Mesodermal cell (in vitro differentiated cells): ENCODE data around the gene INPP5F.
"Not testable (repeated sequence)": the region's sequence is repeated elsewhere in the genome, so short reads cannot be mapped to it uniquely, and the experiment has no call there.

Source experiments
- H3K27ac ChIP-seq: 2 replicates; pipeline ENCODE4 v1.7.0; 2013; ENCODE audit warnings: mild to moderate bottlenecking, low read depth, low read length, moderate library complexity; ENCODE audit not compliant: severe bottlenecking
- H3K36me3 ChIP-seq: 2 replicates; pipeline ENCODE4 v1.7.1; 2013; ENCODE audit warnings: mild to moderate bottlenecking, low read length, moderate library complexity; ENCODE audit not compliant: control insufficient read depth, insufficient read depth
- H3K4me1 ChIP-seq: one replicate; pipeline ENCODE4 v1.7.1; 2013; ENCODE audit warnings: mild to moderate bottlenecking, low read length; ENCODE audit not compliant: insufficient read depth, control insufficient read depth, poor library complexity, severe bottlenecking
- H3K4me3 ChIP-seq: 2 replicates; pipeline ENCODE4 v1.7.0; 2013; ENCODE audit warnings: low read length, control low read depth, mild to moderate bottlenecking; ENCODE audit not compliant: insufficient read depth, poor library complexity, severe bottlenecking; ENCODE audit errors: extremely low read depth
- H3K9me3 ChIP-seq: 2 replicates; pipeline ENCODE4 v1.7.1; 2013; ENCODE audit warnings: mild to moderate bottlenecking, low read length, moderate library complexity; ENCODE audit not compliant: control insufficient read depth
- WGBS, 2 experiments: methylation state at CpG; one replicate each; pipeline ENCODE4 v1.1.5; 2013; ENCODE audit warnings: missing lambda C conversion rate in 2 of 2; ENCODE audit not compliant: insufficient coverage in 2 of 2; 5-methylcytosine and 5-hydroxymethylcytosine counted together

Gene INPP5F

GRCh38 chr10:119706521-119707278 lies 19.1 kb upstream of the INPP5F start:
- Histone ChIP-seq H3K36me3 (no peaks in the 10 kb centered on the region), H3K27ac (no peak overlapping the region), H3K4me3 (no peak overlapping the region), H3K4me1 (no peaks in the 10 kb centered on the region), H3K9me3 (peaks cover 6% of the 10 kb centered on the region)
- 49 to 69% methylated on average over 2 to 3 of the region's 7 CpGs for WGBS, 2 experiments

- 85 to 88% methylated on average over 3 of the region's 5 CpGs for WGBS, 2 experiments
- H3K9me3 ChIP-seq, H3K27ac ChIP-seq, H3K36me3 ChIP-seq, H3K4me1 ChIP-seq, H3K4me3 ChIP-seq: not testable (repeated sequence)
Measured at GRCh38 chr10:119707331-119707730, 18.5 kb upstream of the INPP5F start.

- not testable (repeated sequence) for H3K9me3 ChIP-seq, H3K36me3 ChIP-seq, H3K4me3 ChIP-seq, H3K4me1 ChIP-seq, H3K27ac ChIP-seq
- WGBS, 2 experiments = 100% methylated on average over 1 of the region's 1 CpG; no CpG with 5 or more reads in 1 of the 2 experiments
Measured at GRCh38 chr10:119710935-119711334, 14.9 kb upstream of the INPP5F start.

GRCh38 chr10:119713744-119714483 lies 11.9 kb upstream of the INPP5F start:
- WGBS, 2 experiments = 83 to 88% methylated on average over 5 of the region's 7 CpGs
- no peaks in the 10 kb centered on the region for H3K36me3 ChIP-seq
- no peak overlapping the region for H3K27ac ChIP-seq
- H3K4me1 ChIP-seq = no peaks in the 10 kb centered on the region
- H3K4me3 ChIP-seq = no peak overlapping the region
- H3K9me3 ChIP-seq = no peaks in the 10 kb centered on the region

GRCh38 chr10:119714484-119714816 lies 11.4 kb upstream of the INPP5F start:
- no peak overlapping the region for H3K4me3 ChIP-seq
- no peaks in the 10 kb centered on the region for H3K4me1 ChIP-seq
- no peak overlapping the region for H3K27ac ChIP-seq
- no peaks in the 10 kb centered on the region for H3K36me3 ChIP-seq
- no CpG with 5 or more reads among the region's 2 CpGs for WGBS, 2 experiments
- H3K9me3 ChIP-seq = no peaks in the 10 kb centered on the region

- H3K4me3 ChIP-seq = no peak overlapping the region
- 72 to 73% methylated on average over 2 to 5 of the region's 8 CpGs for WGBS, 2 experiments
- peaks cover 5% of the 10 kb centered on the region for H3K9me3 ChIP-seq
- H3K36me3 ChIP-seq = no peaks in the 10 kb centered on the region
- H3K27ac ChIP-seq = peak overlapping the region; percentile 53
- H3K4me1 ChIP-seq = no peaks in the 10 kb centered on the region
Measured at GRCh38 chr10:119715628-119716505, 10.0 kb upstream of the INPP5F start.

- Histone ChIP-seq H3K27ac (no peak overlapping the region), H3K4me1 (peaks cover 12% of the 10 kb centered on the region), H3K9me3 (peaks cover 5% of the 10 kb centered on the region), H3K36me3 (no peaks in the 10 kb centered on the region), H3K4me3 (no peak overlapping the region)
- WGBS, 2 experiments = 86 to 100% methylated on average over 1 to 2 of the region's 2 CpGs
Measured at GRCh38 chr10:119723161-119723560, 2.7 kb upstream of the INPP5F start.

GRCh38 chr10:119723624-119724023 lies 2.2 kb upstream of the INPP5F start:
- Histone ChIP-seq H3K9me3 (peaks cover 5% of the 10 kb centered on the region), H3K4me1 (peaks cover 12% of the 10 kb centered on the region), H3K4me3 (no peak overlapping the region), H3K36me3 (no peaks in the 10 kb centered on the region), H3K27ac (no peak overlapping the region)
- WGBS, 2 experiments = 93 to 97% methylated on average over 3 of the region's 3 CpGs

- Histone ChIP-seq H3K36me3 (no peaks in the 10 kb centered on the region), H3K9me3 (peaks cover 5% of the 10 kb centered on the region), H3K4me1 (peaks cover 12% of the 10 kb centered on the region), H3K27ac (peak overlapping the region; percentile 85), H3K4me3 (peak overlapping the region; percentile 71)
- WGBS, 2 experiments = 55 to 66% methylated on average over 11 to 17 of the region's 21 CpGs
Measured at GRCh38 chr10:119724593-119725516, 995 bp upstream of the INPP5F start.

- peaks cover 12% of the 10 kb centered on the region for H3K4me1 ChIP-seq
- H3K36me3 ChIP-seq = no peaks in the 10 kb centered on the region
- peak overlapping the region; percentile 85 for H3K27ac ChIP-seq
- peak overlapping the region; percentile 71 for H3K4me3 ChIP-seq
- 2% methylated on average over 24 to 28 of the region's 32 CpGs for WGBS, 2 experiments
- peaks cover 1% of the 10 kb centered on the region for H3K9me3 ChIP-seq
Measured at GRCh38 chr10:119725517-119725827, 378 bp upstream of the INPP5F start.
